ACHN (cell line): ENCODE data around the gene PSMD6.

Experiments
- DNase-seq: peaks from one replicate; pipeline ENCODE4 v3.0.0-alpha.2; 2015
- in situ Hi-C: cut with HindIII; loops from 2 replicates; pipeline ENCODE4 v1.10.0; 2017; ENCODE audit warnings: low sequenced_read_pairs, low pct_ligation_motif_present, low pct_unique_long_range_greater_than_20kb

The PSMD6 gene

DNA sequence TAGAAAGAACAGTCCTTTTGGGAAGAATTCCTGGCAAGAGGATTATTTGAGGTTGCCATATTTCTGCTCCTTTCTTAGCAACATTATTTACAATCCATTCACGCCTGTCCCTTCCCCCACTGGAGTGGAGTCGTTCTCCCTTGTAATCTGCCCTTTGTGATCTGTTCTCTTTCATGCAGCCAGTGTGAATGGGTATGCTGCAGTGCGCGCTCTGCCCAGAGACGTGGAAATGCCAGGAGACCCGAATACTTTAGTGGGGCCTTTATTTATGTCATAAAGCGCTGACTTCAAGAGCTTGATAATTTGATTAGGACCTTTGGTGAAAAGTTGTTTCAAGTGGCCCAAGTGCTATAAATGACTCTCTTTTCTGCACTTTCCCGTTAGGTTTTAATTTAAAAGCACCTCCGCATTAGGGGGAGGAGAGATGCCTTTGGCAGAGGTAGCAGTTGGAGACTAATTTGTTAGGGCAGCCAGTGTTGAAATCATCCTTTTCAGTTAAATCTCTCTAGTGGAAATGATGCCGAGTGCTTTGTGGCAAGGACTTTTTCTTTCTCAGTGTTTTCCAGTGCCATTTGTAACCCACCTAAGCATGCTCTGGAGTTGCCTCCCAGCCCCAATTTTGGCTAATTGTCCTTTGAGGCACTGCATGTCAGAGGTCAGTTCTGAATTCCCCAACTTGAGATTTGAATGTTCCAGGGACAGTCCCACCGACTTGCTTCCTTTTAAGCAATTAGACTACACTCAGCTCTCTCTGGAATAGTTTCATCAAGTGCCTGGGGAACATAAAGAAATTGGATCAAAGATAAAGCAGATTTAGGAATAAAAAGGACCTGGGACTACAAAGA is 52.4 kb downstream of the PSMD6 start:
- in situ Hi-C loops = no loop called here
- DNase-seq = no peak

DNA sequence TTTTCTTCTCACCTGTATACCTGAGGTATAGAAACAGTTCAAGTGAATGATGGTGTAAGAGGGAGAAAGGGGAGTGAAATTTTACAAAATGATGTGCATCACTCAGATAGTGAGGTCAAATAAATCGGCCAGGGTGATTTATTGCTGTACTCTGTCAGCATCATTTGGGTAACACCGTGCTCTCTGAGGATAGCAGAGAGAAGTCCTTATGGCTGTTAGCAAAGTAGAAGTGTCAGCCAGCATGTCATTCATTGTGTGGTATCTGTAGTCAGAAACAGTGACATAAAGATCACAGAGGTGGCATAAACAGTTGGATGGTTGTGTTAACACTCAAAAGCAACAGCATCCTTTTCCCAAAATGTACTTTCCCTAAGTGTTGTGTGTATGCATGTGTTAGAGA is 53.4 kb downstream of the PSMD6 start:
- DNase-seq = no peak
- in situ Hi-C loops = no loop called here

DNA sequence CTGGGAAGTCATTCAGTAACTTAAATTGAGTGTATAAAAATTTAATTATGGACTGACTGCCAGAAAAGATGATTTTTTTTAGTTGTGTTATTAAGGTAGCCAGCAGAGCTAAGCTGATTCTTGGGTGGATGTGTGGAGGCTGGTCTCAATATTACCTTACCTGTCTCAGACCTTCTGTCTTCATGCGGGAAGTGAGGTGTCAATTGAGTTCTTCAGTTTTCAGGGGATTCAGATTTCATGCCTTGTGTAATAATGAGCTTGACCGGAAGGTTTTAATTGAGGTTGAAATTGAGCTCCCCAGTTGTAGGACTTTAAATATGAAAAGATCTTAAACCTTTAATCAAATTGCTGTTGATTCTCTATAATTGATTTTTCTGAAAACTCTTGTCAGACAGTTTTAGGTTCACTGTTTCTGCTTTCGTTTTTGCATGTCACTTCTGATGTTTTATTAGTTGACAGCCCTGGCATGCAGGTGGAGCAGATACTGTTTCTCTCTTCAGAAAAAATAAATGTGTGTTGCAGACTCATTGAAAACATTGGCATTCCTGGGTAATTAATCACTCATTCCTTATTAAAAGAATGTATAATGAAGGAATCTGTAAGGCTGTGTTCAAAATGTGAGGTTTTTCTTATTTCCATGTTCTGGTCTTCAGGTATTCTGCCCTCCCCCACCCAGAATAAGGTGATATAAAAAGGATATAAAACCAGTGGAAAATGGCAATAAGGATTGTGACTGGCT is 54.5 kb downstream of the PSMD6 start:
- DNase-seq = no peak
- in situ Hi-C loops = no loop called here

- peak; percentile 65 for DNase-seq
- in situ Hi-C loops = no loop called here
Observed at GRCh38 chr3:63967675-63968611, 55.4 kb downstream of the PSMD6 start.

DNA sequence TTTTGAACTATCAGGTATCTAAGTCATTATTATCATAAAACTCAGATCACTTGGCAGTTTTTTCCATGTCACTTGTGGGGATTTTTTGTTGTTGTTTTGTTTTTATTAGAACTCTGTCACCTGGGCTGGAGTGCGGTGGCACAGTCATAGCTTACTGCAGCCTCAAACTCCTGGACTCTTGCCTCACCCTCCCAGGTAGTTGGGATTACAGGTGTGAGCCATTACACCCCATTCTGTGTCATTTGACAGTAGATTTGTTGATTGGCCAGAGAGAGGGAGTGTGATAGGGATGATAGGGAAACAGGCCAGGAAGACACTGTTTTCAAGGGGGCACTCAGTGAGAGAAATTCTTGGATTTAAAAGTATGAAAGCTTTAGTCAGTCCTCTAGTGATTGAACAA is 56.4 kb downstream of the PSMD6 start:
- in situ Hi-C loops = no loop called here
- no peak for DNase-seq

DNA sequence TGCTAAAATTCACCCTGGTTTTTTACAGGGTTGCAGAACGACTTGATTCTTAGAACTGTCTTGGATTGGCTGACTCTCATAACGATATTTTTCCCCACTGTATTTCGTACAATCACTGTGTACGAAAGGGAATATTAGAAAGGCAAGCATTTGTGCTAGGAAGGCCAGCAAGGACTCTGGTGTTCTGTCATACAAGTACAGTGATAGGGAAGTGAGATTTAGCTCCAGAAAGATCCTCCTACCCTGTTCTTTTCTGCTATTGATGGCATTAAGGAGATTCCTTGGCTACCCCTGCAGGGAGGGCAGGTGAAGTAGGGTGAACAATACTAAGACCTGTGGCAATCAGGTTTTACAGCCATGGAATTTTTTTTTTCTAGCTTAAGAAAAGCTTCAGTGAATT is 57.3 kb downstream of the PSMD6 start:
- no peak for DNase-seq
- in situ Hi-C loops = no loop called here

- no peak for DNase-seq
- in situ Hi-C loops = no loop called here
Observed at GRCh38 chr3:63964681-63965485, 58.4 kb downstream of the PSMD6 start.

GRCh38 chr3:63963496-63963895 is 59.8 kb downstream of the PSMD6 start:
- in situ Hi-C loops = no loop called here
- no peak for DNase-seq

DNA sequence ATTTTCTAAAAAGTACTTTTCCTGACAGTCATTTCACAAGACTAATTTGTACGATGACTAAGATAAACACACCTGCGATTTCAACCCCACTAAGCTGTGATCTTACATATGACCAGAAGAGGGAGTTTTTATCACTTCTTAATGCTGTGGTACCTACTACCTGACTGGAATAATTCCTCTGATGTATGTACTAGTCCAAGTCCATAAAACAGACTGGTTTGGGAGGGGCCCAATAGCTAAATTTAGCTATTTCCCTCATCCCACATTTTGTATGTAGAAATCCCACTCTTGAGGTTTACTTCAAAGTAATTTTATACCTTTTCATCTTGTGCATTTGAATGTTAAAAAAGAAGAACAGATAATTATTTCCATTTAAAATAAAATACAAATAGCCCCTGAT is 61.4 kb downstream of the PSMD6 start:
- DNase-seq = peak; percentile 53
- in situ Hi-C loops = no loop called here
